ENCODE data around the gene FLRT3. TPM values are rescaled to one million over a fixed set of nuclear protein-coding genes. Genes with fewer than 3 reads are reported as not detected.

The FLRT3 gene
- total RNA-seq, 4 donors from 2014 or later: 0.58 to 3.0 (median 1.8) TPM

DNA sequence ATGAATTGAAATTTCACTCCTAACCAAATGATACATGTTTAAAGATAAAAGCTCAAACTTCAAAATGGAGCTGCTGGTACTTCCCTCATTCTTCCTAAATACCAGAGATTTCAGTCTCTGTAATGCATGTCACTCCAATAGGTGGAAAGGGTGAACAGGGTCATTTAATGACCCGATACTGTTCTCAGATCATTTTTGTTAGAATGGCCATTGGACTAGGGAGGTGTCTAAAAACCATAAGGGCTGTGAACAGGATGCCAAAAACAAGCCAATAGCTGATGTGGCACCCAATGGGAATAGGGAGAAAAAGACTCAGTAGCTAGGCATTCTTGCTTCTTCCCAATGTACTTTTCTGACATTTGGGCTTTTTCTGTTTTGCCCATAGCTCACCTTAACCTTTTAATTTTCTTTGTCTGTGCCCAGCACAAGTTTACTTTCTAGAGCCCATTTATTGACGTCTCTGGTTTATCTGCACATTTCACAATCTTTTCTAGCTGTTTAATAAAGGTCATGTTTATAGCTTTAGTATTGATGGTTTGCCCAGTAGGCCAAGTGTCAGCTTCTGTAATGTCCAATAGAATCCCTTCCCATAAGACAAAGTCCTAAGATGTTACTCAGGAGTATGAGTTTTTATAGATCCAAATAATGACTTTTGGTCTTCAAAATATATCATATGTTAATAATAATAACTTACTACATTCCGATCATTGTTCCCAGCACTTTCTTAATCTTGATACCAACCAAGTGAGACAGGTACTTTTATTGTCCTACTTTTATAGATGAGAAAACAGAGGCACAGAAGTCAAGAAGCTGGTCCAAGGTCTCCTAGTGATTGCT is 24.3 kb upstream of the FLRT3 start:
- H3K9me3 ChIP-seq: no peaks in the 10 kb centered on the region
- DNase-seq (no peak), ATAC-seq (no peak)
- H3K27me3 ChIP-seq: no peaks in the 10 kb centered on the region
- intact Hi-C loops (cut with DNase I; ENCODE audit: low total_unique reads) (no loop called here), in situ Hi-C loops (cut with MboI; ENCODE audit: low sequenced_read_pairs in 4 of 4) (no loop called here)
- no peak overlapping the region for H3K27ac ChIP-seq
- no peak overlapping the region for H3K4me3 ChIP-seq
- H3K4me1 ChIP-seq: no peaks in the 10 kb centered on the region
- TF ChIP-seq POLR2A (IDR thresholded peaks at IDR 0.05): no peak
- TF ChIP-seq, protein P1, sequence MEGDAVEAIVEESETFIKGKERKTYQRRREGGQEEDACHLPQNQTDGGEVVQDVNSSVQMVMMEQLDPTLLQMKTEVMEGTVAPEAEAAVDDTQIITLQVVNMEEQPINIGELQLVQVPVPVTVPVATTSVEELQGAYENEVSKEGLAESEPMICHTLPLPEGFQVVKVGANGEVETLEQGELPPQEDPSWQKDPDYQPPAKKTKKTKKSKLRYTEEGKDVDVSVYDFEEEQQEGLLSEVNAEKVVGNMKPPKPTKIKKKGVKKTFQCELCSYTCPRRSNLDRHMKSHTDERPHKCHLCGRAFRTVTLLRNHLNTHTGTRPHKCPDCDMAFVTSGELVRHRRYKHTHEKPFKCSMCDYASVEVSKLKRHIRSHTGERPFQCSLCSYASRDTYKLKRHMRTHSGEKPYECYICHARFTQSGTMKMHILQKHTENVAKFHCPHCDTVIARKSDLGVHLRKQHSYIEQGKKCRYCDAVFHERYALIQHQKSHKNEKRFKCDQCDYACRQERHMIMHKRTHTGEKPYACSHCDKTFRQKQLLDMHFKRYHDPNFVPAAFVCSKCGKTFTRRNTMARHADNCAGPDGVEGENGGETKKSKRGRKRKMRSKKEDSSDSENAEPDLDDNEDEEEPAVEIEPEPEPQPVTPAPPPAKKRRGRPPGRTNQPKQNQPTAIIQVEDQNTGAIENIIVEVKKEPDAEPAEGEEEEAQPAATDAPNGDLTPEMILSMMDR (IDR thresholded peaks at IDR 0.05 in 4 of 5, conservative IDR thresholded peaks at IDR 0.05 in 1 of 5): no peak
- H3K36me3 ChIP-seq: no peaks in the 10 kb centered on the region

DNA sequence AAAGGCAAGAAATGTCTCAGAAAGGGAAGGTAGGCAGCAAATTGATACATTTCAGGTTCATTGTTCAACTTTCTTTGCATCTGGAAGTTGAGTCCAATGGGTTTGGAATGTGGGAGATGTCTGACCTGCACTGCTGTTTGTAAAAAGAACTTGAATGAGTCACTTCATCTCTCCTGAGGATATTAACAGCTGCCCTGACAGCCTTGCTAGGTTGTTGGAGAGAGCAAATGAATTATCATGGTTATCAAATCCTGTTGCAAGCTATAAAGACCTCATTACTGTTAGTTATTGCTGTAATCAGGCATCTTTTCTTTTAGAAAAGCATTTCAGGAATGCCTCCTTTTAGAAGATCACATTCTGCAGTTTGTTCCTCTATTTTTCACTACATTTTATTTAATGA is 23.0 kb upstream of the FLRT3 start:
- Histone ChIP-seq H3K9me3 (no peaks in the 10 kb centered on the region), H3K27ac (no peak overlapping the region), H3K36me3 (no peaks in the 10 kb centered on the region), H3K4me3 (no peak overlapping the region), H3K27me3 (no peaks in the 10 kb centered on the region), H3K4me1 (no peaks in the 10 kb centered on the region)
- no peak for TF ChIP-seq POLR2A (IDR thresholded peaks at IDR 0.05)
- TF ChIP-seq, protein P1 (IDR thresholded peaks at IDR 0.05 in 4 of 5, conservative IDR thresholded peaks at IDR 0.05 in 1 of 5): no peak
- intact Hi-C loops (cut with DNase I; ENCODE audit: low total_unique reads): no loop called here
- DNase-seq (no peak), ATAC-seq (no peak)
- in situ Hi-C loops (cut with MboI; ENCODE audit: low sequenced_read_pairs in 4 of 4): no loop called here

DNA sequence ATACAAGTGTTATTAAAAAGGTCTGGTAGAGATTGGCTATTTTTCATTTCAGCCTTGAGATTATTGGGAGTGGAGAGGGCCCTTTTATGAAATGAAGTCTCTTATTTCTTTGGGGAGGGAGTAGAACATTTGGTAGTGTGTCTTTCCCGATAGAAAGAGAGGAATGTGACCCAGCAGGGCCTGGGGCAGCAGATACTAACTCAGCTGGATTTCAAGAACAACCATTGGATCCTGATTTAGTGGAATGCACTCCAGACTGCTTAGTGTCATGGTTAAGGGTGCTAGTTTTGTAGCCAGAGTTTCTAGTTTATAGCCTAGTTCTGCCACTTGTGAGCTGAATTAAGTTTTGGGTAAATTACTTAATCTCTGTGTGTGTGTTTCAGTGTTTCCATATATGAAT is 18.4 kb upstream of the FLRT3 start:
- Histone ChIP-seq H3K36me3 (no peaks in the 10 kb centered on the region), H3K4me1 (no peaks in the 10 kb centered on the region), H3K27me3 (no peaks in the 10 kb centered on the region), H3K4me3 (no peak overlapping the region), H3K9me3 (no peaks in the 10 kb centered on the region), H3K27ac (no peak overlapping the region)
- DNase-seq: no peak
- in situ Hi-C loops (cut with MboI; ENCODE audit: low sequenced_read_pairs in 4 of 4) (no loop called here), intact Hi-C loops (cut with DNase I; ENCODE audit: low total_unique reads) (no loop called here)
- ATAC-seq: no peak
- no peak for TF ChIP-seq POLR2A (IDR thresholded peaks at IDR 0.05)
- TF ChIP-seq, protein P1 (IDR thresholded peaks at IDR 0.05 in 4 of 5, conservative IDR thresholded peaks at IDR 0.05 in 1 of 5): no peak

DNA sequence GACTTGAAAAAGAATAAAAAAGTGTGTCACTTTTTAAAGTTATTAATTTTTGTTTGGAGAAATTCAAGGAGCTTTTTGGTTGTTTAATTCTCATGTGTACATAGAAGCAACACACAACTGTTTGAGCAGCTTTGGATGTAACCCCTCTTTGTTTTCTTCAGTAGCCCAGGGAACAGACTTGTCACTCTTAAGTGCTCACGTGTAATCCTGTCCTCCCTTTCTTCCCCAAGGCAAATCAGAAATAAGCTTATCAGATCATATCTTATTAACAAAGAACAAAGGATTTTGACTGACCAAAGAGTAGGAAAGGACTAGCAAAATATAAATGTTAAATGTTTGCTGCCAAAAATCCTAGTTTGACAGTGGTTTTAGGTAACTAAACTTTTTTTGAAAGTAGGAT is 7.3 kb upstream of the FLRT3 start:
- no peak for ATAC-seq
- in situ Hi-C loops (cut with MboI; ENCODE audit: low sequenced_read_pairs in 4 of 4): no loop called here
- no peaks in the 10 kb centered on the region for H3K9me3 ChIP-seq
- no peaks in the 10 kb centered on the region for H3K36me3 ChIP-seq
- H3K4me1 ChIP-seq: peaks cover 6 to 10% of the 10 kb centered on the region in 2 donors
- no peak overlapping the region for H3K27ac ChIP-seq
- TF ChIP-seq, protein P1 (IDR thresholded peaks at IDR 0.05 in 4 of 5, conservative IDR thresholded peaks at IDR 0.05 in 1 of 5): no peak
- TF ChIP-seq POLR2A (IDR thresholded peaks at IDR 0.05): no peak
- no peaks in the 10 kb centered on the region for H3K27me3 ChIP-seq
- no peak for DNase-seq
- intact Hi-C loops (cut with DNase I; ENCODE audit: low total_unique reads): no loop called here
- H3K4me3 ChIP-seq: no peak overlapping the region

Data from gastrocnemius medialis (tissue), 4 donors.